Measurements from ENCODE around the gene OXNAD1. TPM values are rescaled to one million over a fixed set of nuclear protein-coding genes. Genes with fewer than 3 reads are reported as not detected.

OXNAD1 gene
- total RNA-seq, 2 experiments from 2014 or later = 37.0 to 38.8 TPM

- no peaks in the 10 kb centered on the region for H3K27me3 Mint-ChIP-seq
- CTCF ChIA-PET = interaction anchor here (0.7 kb wide), 1 partner anchor 65 kb away, joined by 3 read pairs; no protein-coding TSS in a partner anchor
- H3K27ac Mint-ChIP-seq = peak overlapping the region; percentile 14
- ATAC-seq (no peak), DNase-seq (no peak)
- no peak overlapping the region for H3K4me3 Mint-ChIP-seq
- TF ChIP-seq CTCF (IDR thresholded peaks at IDR 0.05) = no peak
- intact Hi-C loops (cut with micrococcal nuclease) = no loop called here
- peaks cover 20% of the 10 kb centered on the region for H3K9me3 Mint-ChIP-seq
- POLR2A ChIA-PET = interaction anchor here (1.1 kb wide), 1 partner anchor 178 kb away, joined by 3 read pairs; no protein-coding TSS in a partner anchor
- peaks cover 88% of the 10 kb centered on the region for H3K36me3 Mint-ChIP-seq (ENCODE audit: low read depth)
- peaks cover 27% of the 10 kb centered on the region for H3K4me1 Mint-ChIP-seq (ENCODE audit: low read depth)
Observed at GRCh38 chr3:16332904-16333426, 68.0 kb downstream of the OXNAD1 start.

GRCh38 chr3:16334909-16335308 is 69.9 kb downstream of the OXNAD1 start:
- Mint-ChIP-seq H3K4me1 (ENCODE audit: low read depth) (peaks cover 46% of the 10 kb centered on the region), H3K27me3 (no peaks in the 10 kb centered on the region), H3K36me3 (ENCODE audit: low read depth) (peaks cover 85% of the 10 kb centered on the region), H3K4me3 (no peak overlapping the region), H3K27ac (peak overlapping the region; percentile 85), H3K9me3 (peaks cover 20% of the 10 kb centered on the region)
- no peak for DNase-seq
- CTCF ChIA-PET = no interaction called here
- POLR2A ChIA-PET = interaction anchor here (0.7 to 1.5 kb wide), 3 partner anchors 10 to 70 kb away, joined by 3 to 4 read pairs (median 4); partner anchors contain the start of genes DPH3 and OXNAD1
- intact Hi-C loops (cut with micrococcal nuclease) = no loop called here
- TF ChIP-seq CTCF (IDR thresholded peaks at IDR 0.05) = no peak
- no peak for ATAC-seq

- intact Hi-C loops (cut with micrococcal nuclease) = no loop called here
- Mint-ChIP-seq H3K9me3 (peaks cover 20% of the 10 kb centered on the region), H3K4me3 (no peak overlapping the region), H3K4me1 (ENCODE audit: low read depth) (peaks cover 50% of the 10 kb centered on the region), H3K36me3 (ENCODE audit: low read depth) (peaks cover 85% of the 10 kb centered on the region), H3K27me3 (no peaks in the 10 kb centered on the region), H3K27ac (peak overlapping the region; percentile 85)
- CTCF ChIA-PET = interaction anchor here (2.0 kb wide), 1 partner anchor 16 kb away, joined by 8 read pairs; no protein-coding TSS in a partner anchor
- no peak for TF ChIP-seq CTCF (IDR thresholded peaks at IDR 0.05)
- POLR2A ChIA-PET = interaction anchor here (1.5 kb wide), 1 partner anchor 71 kb away, joined by 4 read pairs; the partner anchor contains the start of genes DPH3 and OXNAD1
- DNase-seq = no peak
- no peak for ATAC-seq
Observed at GRCh38 chr3:16335333-16335732, 70.3 kb downstream of the OXNAD1 start.

- no peak for TF ChIP-seq CTCF (IDR thresholded peaks at IDR 0.05)
- ChIA-PET CTCF (interaction anchor here (1.3 to 2.0 kb wide), 2 partner anchors 16 to 212 kb away, joined by 3 to 8 read pairs; no protein-coding TSS in a partner anchor), POLR2A (interaction anchor here (0.8 to 1.5 kb wide), 3 partner anchors 15 to 176 kb away, joined by 3 to 4 read pairs (median 4); partner anchors contain the start of genes DPH3 and OXNAD1)
- Mint-ChIP-seq H3K4me3 (no peak overlapping the region), H3K4me1 (ENCODE audit: low read depth) (peaks cover 55% of the 10 kb centered on the region), H3K27me3 (no peaks in the 10 kb centered on the region), H3K9me3 (peaks cover 18% of the 10 kb centered on the region), H3K27ac (peak overlapping the region; percentile 85), H3K36me3 (ENCODE audit: low read depth) (peaks cover 83% of the 10 kb centered on the region)
- intact Hi-C loops (cut with micrococcal nuclease) = no loop called here
- ATAC-seq (no peak), DNase-seq (no peak)
Observed at GRCh38 chr3:16335772-16336645, 71.0 kb downstream of the OXNAD1 start.

Measured in activated CD8-positive, alpha-beta T cell treated with anti-CD3 and anti-CD28 coated beads for 36 hours (primary cell).